GM18498 (cell line): ENCODE measurements around the gene CARD9.

ENCODE experiments used
- ATAC-seq: cut with Tn5 transposase; IDR thresholded peaks from one replicate; pipeline ENCODE4 v1.9.1; 2021; ENCODE audit warnings: mild to moderate bottlenecking, moderate library complexity; ENCODE audit not compliant: unreplicated experiment

CARD9 gene

GRCh38 chr9:136351252-136351800 lies 22.1 kb downstream of the CARD9 start:
- ATAC-seq, result no peak

GRCh38 chr9:136349546-136349945 lies 23.9 kb downstream of the CARD9 start:
- ATAC-seq, result no peak

- no peak for ATAC-seq
Observed at GRCh38 chr9:136348691-136349090, 24.8 kb downstream of the CARD9 start.

GRCh38 chr9:136347472-136348256 lies 25.8 kb downstream of the CARD9 start:
- no peak for ATAC-seq

DNA sequence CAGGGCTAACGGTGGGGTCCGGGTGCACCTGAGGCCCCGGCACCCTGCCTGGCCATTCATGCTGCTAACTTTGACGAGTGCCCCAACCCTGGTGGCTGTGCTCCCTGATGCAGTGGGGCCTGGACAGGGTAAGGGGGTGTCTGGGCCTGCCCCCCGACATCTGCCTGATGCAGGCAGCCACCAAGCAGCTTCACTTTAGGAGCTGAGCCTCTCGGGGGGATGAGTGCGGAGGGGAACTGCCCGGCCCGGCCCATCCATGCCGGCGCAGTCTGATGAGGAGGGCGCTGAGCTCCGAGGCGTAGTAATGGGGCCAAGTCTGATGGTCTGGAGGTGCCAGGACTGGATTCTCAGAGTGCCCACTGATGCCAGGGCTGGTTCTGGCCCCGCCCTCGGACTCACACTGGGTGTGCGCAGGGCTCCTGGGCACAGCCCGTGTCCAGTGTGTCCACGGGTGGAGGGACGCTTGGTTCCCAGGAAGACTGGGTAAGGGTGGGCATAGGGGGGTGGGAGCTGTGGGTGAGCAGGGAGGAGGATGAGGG lies 26.5 kb downstream of the CARD9 start:
- no peak for ATAC-seq

DNA sequence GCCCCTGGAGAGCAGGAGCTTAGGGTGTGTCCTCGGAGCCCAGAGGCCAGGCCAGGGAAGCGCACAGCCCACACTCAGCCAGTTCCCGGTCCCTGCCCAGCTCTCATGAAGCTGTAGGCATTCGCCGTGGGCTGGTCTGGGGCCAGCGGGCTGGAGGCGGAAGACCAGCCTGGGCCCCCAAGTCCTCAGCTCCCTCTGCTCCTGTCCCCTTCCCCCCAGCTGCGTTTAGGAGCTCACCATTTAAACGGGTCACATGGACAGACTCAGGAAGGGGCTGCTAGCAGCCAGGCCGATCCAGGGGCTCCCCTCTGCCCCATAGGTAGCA lies 27.4 kb downstream of the CARD9 start:
- no peak for ATAC-seq

DNA sequence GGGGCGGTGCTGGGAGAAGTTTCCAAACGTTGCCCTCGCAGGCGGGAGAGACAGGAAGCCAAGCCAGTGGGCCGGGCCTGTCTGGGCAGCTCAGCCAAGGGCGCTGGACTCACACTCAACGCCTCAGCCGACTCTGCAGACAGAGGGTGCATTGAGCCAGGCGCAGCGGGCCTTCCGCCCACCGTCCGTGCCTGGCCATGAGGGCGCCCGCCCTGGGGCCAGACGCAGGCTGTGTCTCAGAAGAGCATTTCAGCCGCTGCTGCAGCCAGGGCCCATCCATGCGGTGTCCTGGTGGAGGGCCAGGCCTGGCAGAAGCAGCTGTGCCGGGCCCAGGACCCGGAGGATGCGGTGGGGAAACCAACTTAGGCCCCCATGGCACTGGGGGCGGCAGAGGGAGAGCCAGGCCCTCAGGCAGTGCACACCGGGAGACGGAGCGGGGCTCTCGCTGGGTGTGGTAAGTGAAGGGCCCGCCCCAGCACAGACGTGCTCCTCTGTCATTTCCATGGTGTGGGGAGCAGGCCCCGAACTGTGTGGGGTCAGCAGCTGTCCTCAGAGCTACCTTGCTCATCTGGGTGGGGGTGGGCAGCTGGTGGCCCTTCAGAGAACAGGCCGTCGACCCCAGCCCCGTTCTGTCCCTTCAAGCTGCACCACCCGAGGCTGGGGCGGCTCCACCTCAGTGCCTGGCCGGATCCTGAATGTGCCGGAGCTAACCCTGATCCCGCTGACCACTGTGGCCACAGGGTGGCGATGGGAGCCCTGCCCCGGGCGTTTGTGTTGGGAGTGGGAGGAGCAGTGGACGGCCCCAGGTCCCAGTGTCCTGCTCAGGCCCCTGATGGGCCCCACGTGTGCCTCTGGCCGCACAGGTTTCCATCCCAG lies 27.9 kb downstream of the CARD9 start:
- no peak for ATAC-seq

DNA sequence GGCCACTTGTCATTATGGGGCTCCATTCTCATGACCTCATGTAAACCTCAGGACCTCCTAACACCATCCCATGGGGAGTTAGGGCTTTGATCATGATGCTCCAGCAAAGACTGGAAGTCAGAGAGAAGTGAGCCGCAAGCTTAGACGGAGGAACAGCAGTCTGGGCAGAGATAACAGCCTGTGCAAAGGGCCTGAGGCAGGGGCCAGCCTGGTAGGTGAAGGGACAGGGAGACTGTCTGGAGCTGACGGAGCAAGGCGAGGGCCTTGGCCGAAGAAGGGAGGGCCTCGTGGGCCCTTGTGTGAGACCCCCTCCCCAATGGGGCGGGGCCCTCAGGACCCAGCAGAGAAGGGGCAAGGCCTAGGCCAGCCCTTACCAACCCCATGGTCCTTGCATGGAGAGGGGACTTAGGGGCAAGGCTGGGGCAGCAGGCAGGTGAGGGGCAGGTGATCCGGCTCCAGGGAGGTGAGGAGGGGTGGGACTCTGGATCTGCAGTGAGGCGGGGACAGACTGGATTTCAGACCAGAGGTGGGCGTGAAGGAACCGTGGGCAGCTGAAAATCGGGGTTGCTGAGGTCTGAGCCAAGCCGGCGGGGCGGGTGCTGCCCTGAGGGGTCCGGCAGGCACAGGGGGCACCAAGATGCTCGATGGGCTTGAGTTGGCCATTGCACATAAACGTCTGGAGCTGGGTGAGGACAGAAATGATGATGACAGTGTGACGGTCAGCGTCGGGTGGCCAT lies 28.8 kb downstream of the CARD9 start:
- ATAC-seq, result no peak

DNA sequence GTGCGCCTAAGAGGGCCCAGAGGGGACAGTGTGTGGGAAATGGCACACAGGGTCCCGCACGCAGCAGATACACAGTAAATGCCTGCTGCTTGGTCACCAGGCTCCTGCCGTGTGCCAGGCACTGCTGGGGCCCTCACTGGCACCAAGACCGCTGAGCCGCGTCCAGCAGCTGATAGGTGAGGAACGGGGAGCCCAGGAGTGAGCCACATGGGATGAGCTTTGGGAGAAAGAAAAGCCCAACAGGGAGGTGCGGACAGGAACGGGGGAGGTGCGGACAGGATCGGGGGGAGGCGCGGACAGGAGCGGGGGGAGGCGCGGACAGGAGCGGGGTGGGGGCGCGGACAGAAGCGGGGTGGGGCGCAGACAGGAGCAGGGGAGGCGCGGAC lies 29.6 kb downstream of the CARD9 start:
- no peak for ATAC-seq

DNA sequence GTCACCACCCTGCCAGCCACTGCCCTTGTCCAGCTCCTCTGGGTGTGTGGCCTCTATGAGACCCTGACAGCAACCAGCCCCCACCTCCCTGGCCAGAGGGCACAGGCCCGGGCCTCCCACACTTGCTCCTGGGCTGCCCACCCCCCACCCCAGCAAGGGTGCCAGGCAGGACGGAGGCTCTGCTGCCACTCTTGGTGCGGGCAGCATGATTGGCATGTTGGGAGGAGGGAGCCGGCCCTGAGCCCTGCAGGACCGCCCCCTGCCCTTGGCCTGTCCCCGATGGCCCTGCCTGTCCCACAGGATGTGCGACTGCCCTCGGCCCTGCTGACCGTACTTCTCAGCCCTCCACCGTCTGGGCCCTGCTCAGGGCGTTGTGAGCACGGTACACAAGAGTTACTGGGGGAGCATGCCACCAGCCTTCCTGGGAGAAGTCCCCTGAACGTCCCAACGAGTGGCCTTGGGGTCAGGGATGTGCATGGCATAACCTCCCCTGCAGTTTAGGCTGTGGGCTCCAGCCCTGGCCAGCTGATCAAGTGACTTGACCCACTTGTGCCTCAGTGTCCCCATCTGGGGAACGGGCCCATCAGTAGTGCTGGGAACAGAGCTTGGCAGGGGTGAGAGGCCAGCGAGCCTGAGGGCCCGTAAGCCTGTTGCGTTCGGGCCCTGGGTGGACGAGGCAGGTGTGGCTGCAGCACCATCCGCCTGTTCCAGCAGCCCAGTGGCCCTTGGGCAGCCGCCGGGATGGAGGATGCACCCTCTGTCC lies 30.2 kb downstream of the CARD9 start:
- no peak for ATAC-seq

- ATAC-seq, result no peak
Observed at GRCh38 chr9:136342181-136343120, 31.0 kb downstream of the CARD9 start.

DNA sequence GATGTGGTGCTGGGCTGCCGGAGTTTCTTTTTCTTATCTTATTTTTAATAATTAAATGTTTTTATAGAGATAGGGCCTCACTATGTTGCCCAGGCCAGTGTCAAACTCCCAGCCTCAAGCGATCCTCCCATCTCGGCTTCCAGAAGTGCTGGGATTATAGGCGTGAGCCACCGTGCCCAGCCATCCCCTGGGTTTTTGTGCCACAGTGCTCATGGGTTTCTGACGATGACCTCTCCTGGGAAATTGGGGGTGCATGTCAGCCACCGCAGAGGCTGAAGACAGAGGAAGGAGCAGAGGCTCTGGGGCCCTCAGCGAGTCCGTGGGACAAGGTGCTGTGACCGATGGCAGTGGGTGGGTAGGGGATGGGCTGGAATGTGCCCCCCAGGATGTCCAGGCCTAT lies 31.7 kb downstream of the CARD9 start:
- ATAC-seq, result no peak

GRCh38 chr9:136341042-136341655 lies 32.3 kb downstream of the CARD9 start:
- ATAC-seq, result no peak

- no peak for ATAC-seq
Observed at GRCh38 chr9:136340356-136341041, 33.0 kb downstream of the CARD9 start.

GRCh38 chr9:136339958-136340310 lies 33.5 kb downstream of the CARD9 start:
- ATAC-seq, result no peak

DNA sequence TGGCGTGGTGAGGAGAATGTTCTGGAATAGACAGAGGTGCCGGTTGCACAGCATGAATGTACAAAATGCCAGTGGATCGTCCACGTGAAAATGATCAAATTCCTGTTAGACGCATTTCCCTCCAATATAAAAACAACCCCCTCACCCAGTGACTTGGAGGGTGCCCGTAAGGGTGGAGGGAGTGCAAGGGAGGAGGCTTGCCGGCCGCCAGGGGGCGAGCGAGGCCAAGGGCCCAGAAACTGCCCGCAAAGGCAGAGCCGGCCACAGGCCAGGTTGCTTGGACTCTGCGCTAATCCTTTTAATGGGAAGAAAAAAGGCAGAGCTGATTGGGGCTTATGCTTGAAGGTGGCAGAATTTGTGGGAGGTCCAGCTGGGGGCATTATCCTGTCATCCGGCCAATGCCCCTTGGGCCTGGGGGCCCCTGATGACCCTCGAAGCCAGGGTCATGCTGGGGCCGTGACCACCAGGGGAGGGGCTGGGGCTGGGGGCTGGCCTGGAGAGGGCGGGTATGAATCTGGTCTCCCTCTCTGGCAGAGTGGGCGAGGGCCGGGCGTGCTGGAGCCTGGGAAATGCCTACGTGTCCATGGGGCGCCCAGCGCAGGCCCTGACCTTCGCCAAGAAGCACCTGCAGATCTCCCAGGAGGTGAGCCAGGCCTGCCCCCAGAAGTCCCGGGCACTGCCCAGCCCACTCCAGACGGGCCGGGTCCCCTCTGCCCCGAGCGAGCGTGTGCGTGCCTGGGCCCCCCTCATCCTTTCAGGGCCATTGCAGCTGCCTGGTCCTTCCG lies 34.1 kb downstream of the CARD9 start:
- ATAC-seq, result no peak

DNA sequence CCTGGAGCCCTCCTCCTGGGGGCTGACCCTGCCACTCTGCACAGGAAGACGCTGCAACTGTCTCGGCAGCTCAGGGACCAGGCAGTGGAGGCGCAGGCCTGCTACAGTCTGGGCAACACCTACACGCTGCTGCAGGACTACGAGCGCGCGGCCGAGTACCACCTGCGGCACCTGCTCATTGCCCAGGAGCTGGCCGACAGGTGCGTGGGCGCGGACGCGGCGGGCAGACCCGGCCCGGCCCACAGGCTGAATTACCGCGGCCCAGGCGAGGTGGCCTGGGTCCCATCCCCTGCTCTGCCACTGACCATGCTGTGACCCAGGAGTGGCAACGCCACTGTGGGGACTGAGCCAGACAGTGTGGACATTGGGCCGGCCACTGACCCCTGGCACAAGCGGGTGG lies 35.0 kb downstream of the CARD9 start:
- no peak for ATAC-seq
